Erythroblast (primary cell): ENCODE data around the gene LRRTM1.

Experiments
- GATA1 ChIP-seq: IDR thresholded peaks from 2 replicates; pipeline ENCODE4 v1.6.1; 2011; ENCODE audit warnings: low read depth, mild to moderate bottlenecking, control low read depth, low read length, moderate library complexity
- POLR2A ChIP-seq: IDR thresholded peaks from 2 replicates; pipeline ENCODE4 v1.6.1; 2011; ENCODE audit warnings: mild to moderate bottlenecking, low read length

GRCh38 chr2:80322311-80322920 lies 17.9 kb upstream of the LRRTM1 start:
- TF ChIP-seq POLR2A (no peak), GATA1 (no peak)
